ENCODE measurements around the gene GRK1. TPM values are rescaled to one million over a fixed set of nuclear protein-coding genes. Genes with fewer than 3 reads are reported as not detected.
"Not testable (repeated sequence)": the region's sequence is repeated elsewhere in the genome, so short reads cannot be mapped to it uniquely, and the experiment has no call there.

GRK1 gene
- total and polyA plus RNA-seq, 2 of the 8 experiments (the other 6 are each of a cell fraction or from before 2014, with no cell fraction given), result 0.12 TPM; not detected in 1

DNA sequence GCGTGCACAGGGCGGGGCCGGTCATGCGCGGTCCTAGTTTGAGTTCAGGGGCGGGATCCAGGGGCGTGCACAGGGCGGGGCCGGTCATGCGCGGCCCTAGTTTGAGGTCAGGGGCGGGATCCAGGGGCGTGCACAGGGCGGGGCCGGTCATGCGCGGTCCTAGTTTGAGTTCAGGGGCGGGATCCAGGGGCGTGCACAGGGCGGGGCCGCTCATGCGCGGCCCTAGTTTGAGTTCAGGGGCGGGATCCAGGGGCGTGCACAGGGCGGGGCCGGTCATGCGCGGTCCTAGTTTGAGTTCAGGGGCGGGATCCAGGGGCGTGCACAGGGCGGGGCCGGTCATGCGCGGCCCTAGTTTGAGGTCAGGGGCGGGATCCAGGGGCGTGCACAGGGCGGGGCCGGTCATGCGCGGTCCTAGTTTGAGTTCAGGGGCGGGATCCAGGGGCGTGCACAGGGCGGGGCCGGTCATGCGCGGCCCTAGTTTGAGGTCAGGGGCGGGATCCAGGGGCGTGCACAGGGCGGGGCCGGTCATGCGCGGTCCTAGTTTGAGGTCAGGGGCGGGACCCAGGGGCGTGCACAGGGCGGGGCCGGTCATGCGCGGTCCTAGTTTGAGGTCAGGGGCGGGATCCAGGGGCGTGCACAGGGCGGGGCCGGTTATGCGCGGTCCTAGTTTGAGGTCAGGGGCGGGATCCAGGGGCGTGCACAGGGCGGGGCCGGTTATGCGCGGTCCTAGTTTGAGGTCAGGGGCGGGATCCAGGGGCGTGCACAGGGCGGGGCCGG lies 58.5 kb downstream of the GRK1 start:
- H3K4ac ChIP-seq (replicated peaks; ENCODE audit: insufficient read length, low read depth, low read length); H3K14ac ChIP-seq (ENCODE audit: insufficient read length); H3K27ac ChIP-seq (ENCODE audit: low read depth, low read length); H3K23me2 ChIP-seq (ENCODE audit: low read depth, low read length); H2BK120ac ChIP-seq (replicated peaks; ENCODE audit: low read depth, low read length); H2BK20ac ChIP-seq (ENCODE audit: low read length); H3K4me3 ChIP-seq (ENCODE audit: extremely low read depth in 1 of 4, insufficient read depth in 2 of 4, low read depth in 3 of 4, low read length in 4 of 4); H4K8ac ChIP-seq (ENCODE audit: extremely low read depth, insufficient read depth, low read length); H2BK12ac ChIP-seq (ENCODE audit: low read depth, low read length); H3K23ac ChIP-seq (ENCODE audit: insufficient read length); H3K56ac ChIP-seq (replicated peaks; ENCODE audit: insufficient read length, low read depth, low read length); H3K27me3 ChIP-seq (replicated peaks in 1 of 4; ENCODE audit: control insufficient read depth in 3 of 4, extremely low read depth in 1 of 4, insufficient read depth in 3 of 4, low read length in 3 of 4); H3K18ac ChIP-seq (ENCODE audit: extremely low read depth, low read length); H4K91ac ChIP-seq (replicated peaks; ENCODE audit: insufficient read length, low read length); H3K36me3 ChIP-seq (ENCODE audit: control insufficient read depth in 2 of 4, insufficient read depth in 4 of 4, low read length in 3 of 4); H2AFZ ChIP-seq (ENCODE audit: low read length); H3K9ac ChIP-seq (replicated peaks in 1 of 4; ENCODE audit: extremely low read depth in 1 of 4, low read depth in 3 of 4, low read length in 3 of 4); H3K4me1 ChIP-seq (replicated peaks in 1 of 4; ENCODE audit: control insufficient read depth in 3 of 4, insufficient read depth in 4 of 4, low read length in 3 of 4); H4K5ac ChIP-seq (ENCODE audit: insufficient read length, low read depth, low read length); H2AK5ac ChIP-seq (ENCODE audit: low read depth, low read length); H2BK15ac ChIP-seq (ENCODE audit: low read length); H3K79me2 ChIP-seq (ENCODE audit: control insufficient read depth in 1 of 2, insufficient read depth in 2 of 2, low read length in 2 of 2); FAIRE-seq; H4K20me1 ChIP-seq (replicated peaks in 1 of 2; ENCODE audit: control insufficient read depth in 1 of 2, insufficient read depth in 2 of 2, low read length in 2 of 2); H3K79me1 ChIP-seq (ENCODE audit: low read depth, low read length); H2BK5ac ChIP-seq (ENCODE audit: low read depth, low read length); DNase-seq (ENCODE audit: low read depth in 1 of 2, low spot score in 2 of 2): not testable (repeated sequence)
- WGBS, 2 experiments (ENCODE audit: extremely low coverage in 1 of 2, insufficient coverage in 1 of 2, insufficient read length in 1 of 2, insufficient replicate concordance in 2 of 2, low coverage in 1 of 2, low lambda C conversion rate in 2 of 2, missing lambda C conversion rate in 1 of 2), result no CpG with 5 or more reads among the region's 75 CpGs
- 0 out of 4 replicates have a peak overlapping the region, but pooled peaks of 1 of the 2 experiments have one; percentile 0 for H3K4me2 ChIP-seq (ENCODE audit: insufficient read depth in 1 of 2, low read depth in 2 of 2, low read length in 2 of 2)
- POLR2A ChIA-PET (ENCODE audit: partially characterized antibody), result interaction anchor here (1.2 kb wide), 2 partner anchors 58 to 59 kb away, joined by 3 to 4 read pairs; partner anchors contain the start of gene GRK1
- CTCF ChIA-PET (ENCODE audit: partially characterized antibody), result interaction anchor here (1.0 to 1.3 kb wide), 8 partner anchors 17 to 386 kb away, joined by 3 to 11 read pairs (median 4); no protein-coding TSS in a partner anchor
- H3K9me3 ChIP-seq (ENCODE audit: insufficient read depth in 2 of 2, low read depth in 1 of 2, low read length in 1 of 2), result peaks cover 0 to 12% of the 10 kb centered on the region in 2 experiments; a peak in 1 of 4 replicates
- TF ChIP-seq SP1 (IDR thresholded peaks at IDR 0.05; ENCODE audit: low read depth, low read length) (peak; percentile 87), CHD2 (IDR thresholded peaks at IDR 0.05; ENCODE audit: low read length) (peak; percentile 61; the same call in 1 of the 2 replicates), SP4 (IDR thresholded peaks at IDR 0.05; ENCODE audit: low read length) (peak; percentile 99)
